Fibroblast of mammary gland (primary cell): ENCODE measurements around the gene GTPBP3.

Experiments
- DNase-seq: peaks from one replicate; pipeline ENCODE4 v3.0.0-alpha.2; 2010; ENCODE audit warnings: low read depth
- H3K4me3 ChIP-seq: 2 replicates; pipeline ENCODE4 v1.5.1; 2011; ENCODE audit warnings: low read depth, mild to moderate bottlenecking, low read length, moderate library complexity; ENCODE audit not compliant: control insufficient read depth
- CTCF ChIP-seq: conservative IDR thresholded peaks from 2 replicates; pipeline ENCODE4 v1.5.1; 2011; ENCODE audit warnings: low read depth, low read length, inconsistent platforms; ENCODE audit not compliant: control insufficient read depth, insufficient read depth

GTPBP3 gene

GRCh38 chr19:17309965-17310461, 27.3 kb upstream of the GTPBP3 start:
- no peak for DNase-seq
- H3K4me3 ChIP-seq, result peak overlapping the region; percentile 92
- no peak for TF ChIP-seq CTCF

GRCh38 chr19:17311455-17312188, 25.7 kb upstream of the GTPBP3 start:
- TF ChIP-seq CTCF, result no peak
- DNase-seq, result peak; percentile 66
- H3K4me3 ChIP-seq, result no peak overlapping the region

DNA sequence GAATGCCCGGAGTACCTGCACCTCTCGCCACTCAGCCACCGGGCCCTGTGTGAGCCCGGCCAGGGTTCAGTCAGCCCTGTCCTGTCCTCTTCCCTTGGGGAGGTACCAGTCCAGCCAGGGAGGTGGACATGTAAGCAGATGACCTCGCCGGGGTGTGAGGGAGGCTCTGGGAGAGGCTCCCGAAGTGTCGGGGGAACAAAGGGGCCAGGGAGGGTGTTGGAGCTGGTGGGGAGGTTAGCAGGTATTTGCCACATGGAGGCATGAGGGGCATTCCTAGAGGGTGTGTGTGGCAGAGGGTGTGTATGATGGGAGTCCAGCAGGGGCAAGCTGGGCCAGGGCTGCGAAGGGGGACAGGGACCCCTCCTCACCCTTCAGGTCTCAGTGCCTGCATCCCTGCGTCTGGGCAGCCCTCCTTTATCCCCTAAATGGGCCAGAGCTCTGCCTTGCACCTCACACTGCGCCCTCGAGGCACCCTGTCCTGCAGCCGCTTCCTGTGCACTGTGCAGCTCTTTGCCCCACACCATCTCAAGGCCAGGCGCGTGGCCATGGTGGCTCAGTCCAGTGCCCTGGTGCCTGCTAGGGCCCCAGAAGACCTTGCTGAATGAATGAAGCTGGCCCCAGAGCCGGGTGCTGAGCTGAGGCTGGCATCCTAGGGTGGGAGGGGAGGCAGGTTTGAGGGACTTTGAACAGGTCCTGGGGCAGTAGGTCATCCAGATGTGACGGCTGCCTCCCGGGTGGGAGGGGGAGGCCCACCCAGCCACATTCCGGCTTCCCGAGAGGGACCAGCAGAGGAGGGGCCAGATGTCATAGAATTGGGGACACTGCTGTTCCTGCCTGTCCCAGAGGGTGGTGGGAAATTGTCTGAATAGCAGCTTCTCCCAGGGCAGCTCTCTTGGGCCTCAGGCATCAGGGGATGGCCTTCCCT, 24.9 kb upstream of the GTPBP3 start:
- DNase-seq, result no peak
- TF ChIP-seq CTCF, result no peak
- no peak overlapping the region for H3K4me3 ChIP-seq

GRCh38 chr19:17314007-17314593, 23.3 kb upstream of the GTPBP3 start:
- no peak for DNase-seq
- no peak overlapping the region for H3K4me3 ChIP-seq
- TF ChIP-seq CTCF, result no peak

- DNase-seq, result no peak
- no peak for TF ChIP-seq CTCF
- no peak overlapping the region for H3K4me3 ChIP-seq
Measured at GRCh38 chr19:17318966-17319365, 18.4 kb upstream of the GTPBP3 start.

DNA sequence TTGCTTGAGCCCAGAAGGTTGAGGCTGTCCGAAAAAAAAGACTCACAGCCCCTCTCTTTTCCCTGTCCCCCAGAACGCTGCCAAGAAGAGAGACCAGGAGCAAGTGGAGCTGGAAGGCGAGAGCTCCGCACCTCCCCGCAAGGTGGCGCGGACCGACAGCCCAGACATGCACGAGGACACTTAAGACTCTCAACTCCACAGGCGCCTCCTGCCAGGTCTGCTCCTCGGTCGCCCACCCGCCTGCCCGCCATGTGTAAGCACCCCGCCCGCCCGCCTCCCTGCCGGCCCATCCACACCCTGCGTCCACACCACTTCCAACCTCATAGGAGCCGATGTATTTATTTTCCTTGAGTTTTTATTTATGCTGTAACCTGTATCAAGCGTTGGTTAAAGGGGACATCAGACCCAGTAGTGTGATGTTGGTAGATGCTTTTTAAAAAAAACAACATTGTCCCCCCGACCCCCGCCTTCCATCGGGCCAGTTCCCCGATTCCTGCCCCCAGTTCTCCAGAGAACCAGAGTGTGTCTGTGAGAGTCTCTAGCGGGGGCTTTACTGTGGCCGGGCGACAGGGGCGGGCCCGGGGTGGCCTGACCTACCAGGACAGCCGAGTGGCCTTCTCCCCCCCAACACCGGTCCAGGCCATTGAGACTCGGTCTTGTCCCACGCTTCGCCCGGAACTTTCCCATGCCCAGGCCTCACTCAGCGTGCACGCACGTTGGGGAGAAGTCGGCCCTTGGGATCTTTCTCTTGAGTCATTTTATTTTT, 17.7 kb upstream of the GTPBP3 start:
- TF ChIP-seq CTCF, result no peak
- no peak overlapping the region for H3K4me3 ChIP-seq
- no peak for DNase-seq
